Right atrium auricular region (tissue), 2 donors: ENCODE data around the gene FXYD6. TPM values are rescaled to one million over a fixed set of nuclear protein-coding genes. Genes with fewer than 3 reads are reported as not detected.
A peak's percentile ranks its signal among the peaks of the same experiment; 100 is the strongest.

Source experiments
- DNase-seq: peaks from one replicate; pipeline ENCODE4 v3.0.0-alpha.2; 2019; ENCODE audit warnings: low spot score
- H3K27ac ChIP-seq, 2 donors: fragments of 200-600 bp; sonication (generic); 1 replicate in 1 of 2; 2 replicates in 1 of 2; pipeline ENCODE4 v1.5.1; 2016 to 2019
- H3K27me3 ChIP-seq, 2 donors: fragments of 200-600 bp; sonication (generic); one replicate each; pipeline versions ENCODE4 v1.5.1 to v1.6.0; 2017 to 2019
- H3K36me3 ChIP-seq: fragments of 200-600 bp; sonication (generic); one replicate; pipeline ENCODE4 v1.5.1; 2016
- H3K4me1 ChIP-seq, 2 donors: fragments of 200-600 bp; sonication (generic); one replicate each; pipeline versions ENCODE4 v1.5.1 to v1.6.0; 2017 to 2019
- H3K4me3 ChIP-seq, 2 donors: fragments of 200-600 bp; sonication (generic); 1 replicate in 1 of 2; 2 replicates in 1 of 2; pipeline ENCODE4 v1.5.1; 2017 to 2019; ENCODE audit warnings: mild to moderate bottlenecking in 1 of 2, moderate library complexity in 1 of 2
- H3K9me3 ChIP-seq, 2 donors: fragments of 200-600 bp; sonication (generic); one replicate each; pipeline ENCODE4 v1.5.1; 2019
- total RNA-seq, 2 donors: library from RNA; depleted of rRNA; stranded (reverse); fragments of >200 nt; gene quantifications; one replicate each; pipeline ENCODE4 v1.1.0, GENCODE V29; 2016
- TF ChIP-seq, protein P1 (sequence below), 2 donors: fragments of 200-600 bp; sonication (generic); IDR thresholded peaks; one replicate each; pipeline ENCODE4 v1.5.1; 2019; ENCODE audit warnings: antibody characterized with exemption in 2 of 2

FXYD6 gene
- total RNA-seq, 2 donors from 2014 or later, result 28.6 to 42.6 TPM

DNA sequence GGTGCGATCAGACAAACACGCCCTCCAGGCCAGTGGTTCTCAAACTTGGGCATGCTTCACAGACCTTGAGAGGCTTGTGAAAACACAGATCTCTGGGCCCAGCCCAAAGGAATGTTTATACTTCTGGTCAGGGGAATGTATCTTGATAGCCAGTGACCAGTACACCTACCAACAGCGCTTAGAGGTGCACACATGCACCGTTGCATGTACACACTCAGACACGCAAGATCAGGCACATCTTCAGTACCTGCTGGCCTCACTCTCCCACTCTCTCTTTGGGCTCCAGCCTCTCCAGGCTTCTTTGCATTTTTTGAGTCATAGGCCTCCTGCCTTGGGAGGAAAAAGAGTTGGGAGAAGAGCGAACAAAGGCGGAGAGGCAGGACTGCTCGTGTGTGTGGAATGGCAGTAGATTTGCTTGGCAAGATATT lies 11.7 kb upstream of the FXYD6 start:
- TF ChIP-seq, protein P1, sequence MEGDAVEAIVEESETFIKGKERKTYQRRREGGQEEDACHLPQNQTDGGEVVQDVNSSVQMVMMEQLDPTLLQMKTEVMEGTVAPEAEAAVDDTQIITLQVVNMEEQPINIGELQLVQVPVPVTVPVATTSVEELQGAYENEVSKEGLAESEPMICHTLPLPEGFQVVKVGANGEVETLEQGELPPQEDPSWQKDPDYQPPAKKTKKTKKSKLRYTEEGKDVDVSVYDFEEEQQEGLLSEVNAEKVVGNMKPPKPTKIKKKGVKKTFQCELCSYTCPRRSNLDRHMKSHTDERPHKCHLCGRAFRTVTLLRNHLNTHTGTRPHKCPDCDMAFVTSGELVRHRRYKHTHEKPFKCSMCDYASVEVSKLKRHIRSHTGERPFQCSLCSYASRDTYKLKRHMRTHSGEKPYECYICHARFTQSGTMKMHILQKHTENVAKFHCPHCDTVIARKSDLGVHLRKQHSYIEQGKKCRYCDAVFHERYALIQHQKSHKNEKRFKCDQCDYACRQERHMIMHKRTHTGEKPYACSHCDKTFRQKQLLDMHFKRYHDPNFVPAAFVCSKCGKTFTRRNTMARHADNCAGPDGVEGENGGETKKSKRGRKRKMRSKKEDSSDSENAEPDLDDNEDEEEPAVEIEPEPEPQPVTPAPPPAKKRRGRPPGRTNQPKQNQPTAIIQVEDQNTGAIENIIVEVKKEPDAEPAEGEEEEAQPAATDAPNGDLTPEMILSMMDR (IDR thresholded peaks at IDR 0.05), result no peak
- H3K9me3 ChIP-seq, result no peaks in the 10 kb centered on the region

DNA sequence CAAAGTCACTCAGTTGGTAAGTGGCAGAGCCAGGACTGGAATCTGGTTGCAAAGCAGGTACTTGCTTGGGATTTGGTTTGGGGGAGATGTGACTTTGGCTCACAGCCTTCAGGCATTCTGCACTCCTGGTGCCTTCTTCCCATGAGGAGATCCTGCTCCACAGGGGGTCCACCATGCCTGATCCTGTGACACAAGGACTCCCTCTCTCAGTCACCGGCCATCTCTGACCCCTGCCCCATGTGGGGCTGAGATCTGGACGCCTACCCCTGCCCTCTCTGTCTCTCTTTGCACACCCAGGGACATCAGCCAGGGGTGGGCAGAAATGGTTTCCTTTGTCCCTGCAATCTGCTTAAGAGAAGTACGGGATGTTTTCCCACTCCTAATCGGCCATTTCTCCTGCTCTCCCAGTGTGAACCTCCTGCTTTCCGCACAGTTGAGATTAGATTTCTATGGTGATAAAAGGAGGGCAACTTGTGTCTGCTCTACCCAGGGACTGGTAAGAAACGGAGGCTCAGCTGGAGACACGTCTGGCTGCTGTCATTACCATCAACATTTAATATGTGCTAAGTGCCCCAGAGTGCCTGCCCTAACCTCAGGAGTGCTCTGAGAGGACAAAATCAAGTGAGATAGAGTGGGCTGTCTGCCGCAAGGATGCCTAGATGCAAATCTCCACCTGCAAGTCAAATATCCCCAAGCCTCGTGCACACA lies 11.1 kb upstream of the FXYD6 start:
- Histone ChIP-seq H3K4me1 (peaks cover 0 to 22% of the 10 kb centered on the region in 2 donors), H3K36me3 (no peaks in the 10 kb centered on the region), H3K27me3 (no peaks in the 10 kb centered on the region), H3K9me3 (no peaks in the 10 kb centered on the region), H3K4me3 (no peak overlapping the region), H3K27ac (no peak overlapping the region)
- peak; percentile 52 for DNase-seq
- TF ChIP-seq, protein P1 (IDR thresholded peaks at IDR 0.05), result no peak

More for the DNA sequence above, 11.7 kb upstream of the FXYD6 start:
- peak; percentile 54 for DNase-seq
- H3K4me1 ChIP-seq, result peaks cover 0 to 17% of the 10 kb centered on the region in 2 donors
- H3K27me3 ChIP-seq, result no peaks in the 10 kb centered on the region
- H3K27ac ChIP-seq, result no peak overlapping the region
- H3K4me3 ChIP-seq, result no peak overlapping the region
- no peaks in the 10 kb centered on the region for H3K36me3 ChIP-seq

DNA sequence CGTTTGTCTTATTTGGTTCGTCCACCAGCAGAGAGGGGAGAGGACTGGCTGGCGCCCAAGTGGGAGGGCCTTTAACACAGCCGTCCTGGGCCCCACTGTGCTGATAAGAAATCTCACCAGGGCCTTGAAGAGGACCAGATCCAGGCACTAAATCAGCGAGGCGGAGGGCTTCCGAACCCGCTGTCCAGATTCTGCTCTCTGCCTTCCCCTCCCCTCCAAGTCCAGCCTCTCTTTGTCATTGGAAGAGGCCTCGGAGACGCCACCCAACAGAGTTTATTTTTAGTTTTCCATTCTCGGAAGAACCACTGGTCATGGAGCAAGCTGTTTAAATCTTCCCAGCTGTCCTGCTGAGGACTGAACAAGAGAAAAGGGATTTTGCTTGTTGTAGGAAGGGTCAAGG lies 9.3 kb upstream of the FXYD6 start:
- no peaks in the 10 kb centered on the region for H3K36me3 ChIP-seq
- TF ChIP-seq, protein P1 (IDR thresholded peaks at IDR 0.05), result no peak
- peaks cover 0 to 27% of the 10 kb centered on the region in 2 donors for H3K4me1 ChIP-seq
- peak overlapping the region; percentile 17 to 38 for H3K4me3 ChIP-seq
- no peaks in the 10 kb centered on the region for H3K27me3 ChIP-seq
- no peaks in the 10 kb centered on the region for H3K9me3 ChIP-seq
- peak; percentile 73 for DNase-seq
- H3K27ac ChIP-seq, result peak overlapping the region; percentile 71 to 74

DNA sequence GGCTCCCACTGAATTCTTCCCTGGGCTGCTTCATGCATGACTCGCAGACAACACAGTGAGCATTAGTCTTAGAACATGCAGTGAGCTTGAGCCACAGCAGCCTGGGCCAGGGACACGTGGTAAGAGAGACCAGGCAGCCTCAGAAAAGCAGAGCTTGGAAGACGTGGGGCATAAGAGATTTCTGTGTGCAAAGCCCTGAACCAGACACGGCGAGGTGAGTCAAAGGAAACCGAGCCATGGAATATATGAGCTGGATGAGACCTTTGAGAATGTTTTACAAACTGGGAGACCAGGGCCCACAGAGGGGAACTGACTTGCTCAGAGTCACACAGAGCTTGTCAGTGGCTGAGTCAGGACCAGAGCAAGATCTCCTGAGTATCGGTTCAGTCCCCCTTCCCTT lies 8.5 kb upstream of the FXYD6 start:
- Histone ChIP-seq H3K4me3 (no peak overlapping the region), H3K27me3 (no peaks in the 10 kb centered on the region), H3K9me3 (no peaks in the 10 kb centered on the region), H3K4me1 (peaks cover 0 to 27% of the 10 kb centered on the region in 2 donors), H3K27ac (peak overlapping the region; percentile 71 to 74), H3K36me3 (no peaks in the 10 kb centered on the region)
- TF ChIP-seq, protein P1 (IDR thresholded peaks at IDR 0.05), result no peak
- peak; percentile 65 for DNase-seq

DNA sequence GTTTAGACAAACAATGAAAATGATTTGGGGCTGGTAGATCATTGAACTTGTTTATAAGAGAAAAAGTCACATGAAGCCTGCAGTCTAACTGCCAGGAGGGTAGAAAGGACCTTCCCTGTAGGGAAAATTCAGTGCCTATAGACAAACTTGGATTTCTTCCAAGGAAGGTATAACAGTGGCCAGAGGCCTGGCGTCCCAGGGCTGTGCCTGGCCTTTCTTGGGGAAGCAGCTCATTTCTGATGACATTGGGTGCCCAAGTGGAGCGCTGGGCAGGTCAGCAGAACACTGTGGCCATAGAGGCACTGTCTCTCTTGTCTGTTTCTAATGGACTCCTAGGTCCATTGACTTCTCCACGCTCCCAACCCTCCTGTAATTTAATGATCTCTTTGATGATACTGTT lies 6.6 kb upstream of the FXYD6 start:
- Histone ChIP-seq H3K36me3 (no peaks in the 10 kb centered on the region), H3K9me3 (no peaks in the 10 kb centered on the region), H3K4me1 (peaks cover 0 to 27% of the 10 kb centered on the region in 2 donors), H3K4me3 (no peak overlapping the region), H3K27ac (no peak overlapping the region), H3K27me3 (no peaks in the 10 kb centered on the region)
- TF ChIP-seq, protein P1 (IDR thresholded peaks at IDR 0.05), result no peak
- peak; percentile 30 for DNase-seq
